ENCODE results near the gene DRAM1.

DRAM1 gene

GRCh38 chr12:101876861-101877805 is at the start of gene DRAM1:
DRAM1 (plus strand) TSS chr12:101877580; CDS start chr12:101877790, 210 bp downstream.
- TF ChIP-seq GATA3 (IDR thresholded peaks at IDR 0.05; ENCODE audit: low read depth, low read length) (no peak), GATA2 (IDR thresholded peaks at IDR 0.05; ENCODE audit: low read depth, low read length) (no peak)

DNA sequence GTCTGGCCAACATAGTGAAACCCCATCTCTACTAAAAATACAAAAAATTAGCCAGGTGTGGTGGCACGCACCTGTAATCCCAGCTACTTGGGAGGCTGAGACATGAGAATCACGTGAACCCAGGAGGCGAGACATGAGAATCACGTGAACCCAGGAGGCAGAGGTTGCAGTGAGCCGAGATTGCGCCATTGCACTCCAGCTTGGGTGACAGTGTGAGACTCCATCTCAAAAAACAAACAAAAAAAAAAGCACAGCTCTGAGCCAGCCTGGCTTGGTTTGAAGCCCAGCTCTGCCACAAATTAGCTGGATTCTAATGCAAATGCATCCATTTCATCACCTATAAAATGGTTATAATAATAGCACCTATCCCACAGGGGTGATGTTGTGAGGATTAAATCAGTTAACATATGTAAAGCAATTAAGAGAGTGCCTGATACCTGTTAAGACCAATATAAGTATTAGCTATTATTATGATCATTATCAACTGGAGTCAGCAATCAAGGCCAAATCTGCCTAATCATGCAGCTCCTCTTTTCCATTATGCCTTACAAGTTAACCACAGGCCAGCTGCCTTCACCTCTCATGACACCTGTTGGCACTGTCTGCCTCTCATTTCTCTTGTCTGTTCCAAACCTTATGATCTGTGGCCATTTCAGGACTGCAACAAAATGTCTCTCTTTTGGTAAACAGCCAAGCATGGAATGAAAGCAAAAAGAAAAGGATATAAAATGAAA is 48.8 kb upstream of the DRAM1 start:
- no peak for TF ChIP-seq GATA3 (IDR thresholded peaks at IDR 0.05; ENCODE audit: low read depth, low read length)

- TF ChIP-seq GATA2 (IDR thresholded peaks at IDR 0.05; ENCODE audit: low read depth, low read length): no peak
- TF ChIP-seq GATA3 (IDR thresholded peaks at IDR 0.05; ENCODE audit: low read depth, low read length): no peak
Observed at GRCh38 chr12:101829639-101830366, 47.6 kb upstream of the DRAM1 start.

GRCh38 chr12:101830367-101831325 is 46.7 kb upstream of the DRAM1 start, which contains the start of gene GNPTAB:
GNPTAB (minus strand) TSS chr12:101830959; CDS start chr12:101830675, 284 bp downstream.
- TF ChIP-seq GATA2 (IDR thresholded peaks at IDR 0.05; ENCODE audit: low read depth, low read length) (no peak), GATA3 (IDR thresholded peaks at IDR 0.05; ENCODE audit: low read depth, low read length) (no peak)

- TF ChIP-seq GATA2 (IDR thresholded peaks at IDR 0.05; ENCODE audit: low read depth, low read length) (no peak), GATA3 (IDR thresholded peaks at IDR 0.05; ENCODE audit: low read depth, low read length) (no peak)
Observed at GRCh38 chr12:101832030-101832429, 45.4 kb upstream of the DRAM1 start.

- TF ChIP-seq GATA3 (IDR thresholded peaks at IDR 0.05; ENCODE audit: low read depth, low read length) (no peak), GATA2 (IDR thresholded peaks at IDR 0.05; ENCODE audit: low read depth, low read length) (no peak)
Observed at GRCh38 chr12:101838628-101839323, 38.6 kb upstream of the DRAM1 start.

DNA sequence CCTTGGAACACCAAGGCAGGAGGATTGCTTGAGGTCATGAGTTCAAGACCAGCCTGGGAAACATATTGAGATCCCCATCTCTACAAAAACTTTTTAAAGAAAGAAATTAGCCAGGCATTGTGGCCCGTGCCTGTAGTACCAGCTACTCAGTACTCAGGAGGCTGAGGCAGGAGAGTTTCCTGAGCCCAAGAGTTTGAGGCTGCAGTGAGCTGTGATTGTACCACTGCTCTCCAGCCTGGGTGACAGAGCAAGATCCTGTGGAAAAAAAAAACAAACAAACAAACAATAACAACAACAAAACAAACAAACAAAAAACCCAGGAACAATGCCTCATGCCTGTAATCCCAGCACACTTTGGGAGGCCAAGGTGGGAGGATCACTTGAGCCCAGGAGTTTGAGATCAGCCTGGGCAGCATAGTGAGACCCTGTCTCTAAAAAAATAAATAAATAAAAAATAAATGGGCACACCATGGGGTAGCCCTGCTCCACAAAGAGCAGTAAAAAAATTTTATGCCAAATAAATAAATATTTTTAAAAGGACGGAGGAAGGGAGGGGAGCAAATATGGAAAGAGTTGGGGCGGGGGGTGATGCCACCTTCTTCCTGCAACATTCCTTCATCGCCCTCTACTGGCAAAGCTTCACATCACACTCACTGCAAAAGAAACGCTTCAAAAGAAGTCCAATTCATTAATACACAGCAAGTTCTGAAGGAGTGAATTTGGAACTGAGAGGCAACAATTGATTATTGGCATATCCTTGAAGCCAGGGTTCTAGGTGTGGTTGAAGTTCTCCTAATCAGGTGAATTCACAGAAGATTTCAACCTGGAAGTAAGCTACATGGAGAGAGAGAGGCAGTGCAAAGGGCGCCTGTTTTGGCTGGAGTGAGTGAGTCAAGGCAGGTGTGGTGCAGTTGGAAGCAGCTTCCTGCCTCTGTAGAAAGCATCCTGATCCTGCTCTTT is 37.8 kb upstream of the DRAM1 start:
- TF ChIP-seq GATA3 (IDR thresholded peaks at IDR 0.05; ENCODE audit: low read depth, low read length) (no peak), GATA2 (IDR thresholded peaks at IDR 0.05; ENCODE audit: low read depth, low read length) (no peak)

DNA sequence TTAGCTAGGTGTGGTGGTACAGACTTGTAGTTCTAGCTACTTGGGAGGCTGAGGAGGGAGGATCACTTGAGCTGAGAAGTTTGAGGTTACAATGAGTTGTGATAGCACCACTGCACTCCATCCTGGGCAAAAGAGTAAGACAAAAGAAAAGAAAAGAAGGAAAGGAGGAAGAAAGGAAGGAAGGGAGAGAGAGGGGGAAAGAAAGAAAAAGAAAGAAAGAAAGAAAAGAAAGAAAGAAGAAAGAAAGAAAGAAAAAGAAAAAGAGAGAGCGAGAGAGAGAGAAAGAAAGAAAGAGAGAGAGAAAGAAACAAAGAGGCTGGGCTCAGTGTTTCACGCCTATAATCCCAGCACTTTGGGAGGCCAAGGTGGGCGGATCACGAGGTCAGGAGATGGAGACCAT is 36.3 kb upstream of the DRAM1 start:
- TF ChIP-seq GATA3 (IDR thresholded peaks at IDR 0.05; ENCODE audit: low read depth, low read length) (no peak), GATA2 (IDR thresholded peaks at IDR 0.05; ENCODE audit: low read depth, low read length) (no peak)

DNA sequence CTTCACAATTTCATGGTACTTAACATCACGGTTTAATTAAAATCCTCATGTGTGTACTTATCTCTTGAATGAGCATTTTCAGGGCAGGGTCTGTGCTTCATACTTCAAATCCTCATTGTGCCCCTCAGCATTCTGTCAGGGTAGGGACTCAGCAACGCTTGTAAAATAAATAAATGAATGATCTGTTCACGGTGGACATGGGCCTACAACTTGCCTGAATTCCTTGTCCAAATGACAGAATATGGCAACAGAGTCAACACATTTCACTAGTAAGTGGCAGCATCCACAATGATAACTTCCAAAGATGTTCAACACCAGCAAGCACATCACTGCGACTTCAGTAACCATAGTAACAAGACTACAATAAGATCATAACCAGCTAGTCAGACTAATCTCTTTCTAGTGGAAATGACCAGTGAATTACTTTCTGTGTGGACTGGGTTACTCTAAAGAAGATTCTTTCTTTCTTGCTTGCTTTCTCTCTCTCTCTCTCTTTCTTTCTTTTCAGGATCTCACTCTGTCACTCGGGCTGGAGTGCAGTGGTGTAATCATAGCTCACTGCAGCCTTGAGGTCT is 32.2 kb upstream of the DRAM1 start:
- TF ChIP-seq GATA3 (IDR thresholded peaks at IDR 0.05; ENCODE audit: low read depth, low read length) (no peak), GATA2 (IDR thresholded peaks at IDR 0.05; ENCODE audit: low read depth, low read length) (no peak)

GRCh38 chr12:101847325-101847724 is 30.1 kb upstream of the DRAM1 start:
- TF ChIP-seq GATA2 (IDR thresholded peaks at IDR 0.05; ENCODE audit: low read depth, low read length) (no peak), GATA3 (IDR thresholded peaks at IDR 0.05; ENCODE audit: low read depth, low read length) (no peak)

GRCh38 chr12:101850199-101850598 is 27.2 kb upstream of the DRAM1 start:
- no peak for TF ChIP-seq GATA3 (IDR thresholded peaks at IDR 0.05; ENCODE audit: low read depth, low read length)
- TF ChIP-seq GATA2 (IDR thresholded peaks at IDR 0.05; ENCODE audit: low read depth, low read length): no peak

Data from SH-SY5Y (cell line).